Measurements from ENCODE around the gene SNRK.

GRCh38 chr3:43279532-43279931 is 6.8 kb upstream of the SNRK start:
- no peak for TF ChIP-seq CTCF (IDR thresholded peaks at IDR 0.05 in 8 of 11, conservative IDR thresholded peaks at IDR 0.05 in 3 of 11)
- TF ChIP-seq POLR2A (IDR thresholded peaks at IDR 0.05): no peak
- TF ChIP-seq POLR2AphosphoS5 (IDR thresholded peaks at IDR 0.05): no peak
